ENCODE measurements around the gene CARMIL1.

The CARMIL1 gene

DNA sequence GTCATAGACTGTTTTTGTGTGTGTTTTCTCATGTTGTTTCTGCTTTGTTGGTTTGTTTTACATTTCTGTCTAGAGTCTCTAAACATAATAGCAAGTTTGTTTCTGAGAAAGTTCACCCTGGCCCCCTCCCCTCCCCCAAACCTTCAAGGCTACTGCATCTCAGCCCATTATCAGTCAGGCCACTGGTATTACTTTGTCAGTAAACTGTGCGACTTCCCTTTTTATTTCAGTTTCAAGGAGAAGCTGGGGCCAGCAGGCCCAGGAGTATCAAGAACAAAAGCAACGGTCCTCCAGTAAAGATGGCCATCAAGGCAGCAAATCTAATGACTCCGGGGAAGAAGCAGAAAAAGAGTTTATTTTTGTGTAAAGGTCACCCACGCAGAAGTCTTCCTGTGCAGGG lies 340.0 kb downstream of the CARMIL1 start:
- no peak for DNase-seq (ENCODE audit: low spot score)

DNA sequence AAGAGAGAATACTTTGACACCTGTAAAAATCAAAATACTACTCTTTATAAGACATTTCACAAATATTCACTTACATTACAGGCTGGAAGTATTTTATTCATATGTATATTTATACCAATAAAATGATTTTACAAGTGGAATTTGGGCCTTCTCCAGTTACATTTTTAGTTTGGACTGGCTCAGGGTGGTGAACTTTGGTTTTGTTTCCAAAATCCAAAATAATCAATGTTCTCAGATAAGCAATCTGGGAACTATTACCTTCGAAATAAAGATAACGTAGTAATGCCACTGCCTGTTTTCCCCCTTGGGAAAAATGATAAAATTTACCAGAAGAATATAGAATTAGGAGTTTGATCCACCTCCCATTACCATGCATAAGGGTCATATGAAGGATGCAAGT lies 341.2 kb downstream of the CARMIL1 start:
- no peak for DNase-seq (ENCODE audit: low spot score)

DNA sequence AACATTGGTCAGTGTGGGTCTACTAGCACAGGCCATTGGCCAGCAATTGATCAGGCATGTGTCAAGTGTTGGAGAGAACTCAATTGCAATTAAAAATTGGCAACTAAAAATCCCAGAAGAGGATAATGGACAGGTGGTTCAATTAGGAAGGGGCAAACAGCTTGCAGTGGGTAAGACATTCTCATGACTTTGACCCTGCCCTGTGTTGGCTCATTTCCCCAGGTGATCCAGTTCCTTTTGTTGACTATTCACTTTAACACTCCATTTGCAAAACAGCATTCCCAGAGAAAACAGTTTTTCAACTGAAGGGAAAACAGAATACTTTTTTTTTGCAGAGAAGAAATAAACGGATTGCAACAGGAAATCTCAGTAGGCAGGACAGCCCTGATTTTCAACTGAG lies 343.9 kb downstream of the CARMIL1 start:
- no peak for DNase-seq (ENCODE audit: low spot score)

DNA sequence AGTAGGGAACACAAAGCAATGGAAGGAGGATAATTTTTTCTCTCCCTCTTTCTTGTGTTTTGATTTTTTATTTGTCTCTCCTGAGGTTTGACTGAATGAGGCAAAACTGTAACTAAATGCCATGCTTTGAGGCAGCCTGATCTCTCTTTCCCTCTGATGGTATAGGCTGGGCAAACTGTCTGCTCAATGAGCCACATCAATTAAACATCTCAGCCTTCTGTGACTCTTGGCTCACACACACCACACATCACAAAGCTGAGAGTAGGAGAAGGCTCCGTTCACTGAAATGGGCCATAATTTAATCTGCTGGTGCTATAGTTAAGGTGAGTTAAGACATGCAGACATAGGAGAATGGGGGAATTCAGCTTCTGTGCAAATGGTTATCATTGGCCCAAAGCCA lies 344.7 kb downstream of the CARMIL1 start:
- no peak for DNase-seq (ENCODE audit: low spot score)

DNA sequence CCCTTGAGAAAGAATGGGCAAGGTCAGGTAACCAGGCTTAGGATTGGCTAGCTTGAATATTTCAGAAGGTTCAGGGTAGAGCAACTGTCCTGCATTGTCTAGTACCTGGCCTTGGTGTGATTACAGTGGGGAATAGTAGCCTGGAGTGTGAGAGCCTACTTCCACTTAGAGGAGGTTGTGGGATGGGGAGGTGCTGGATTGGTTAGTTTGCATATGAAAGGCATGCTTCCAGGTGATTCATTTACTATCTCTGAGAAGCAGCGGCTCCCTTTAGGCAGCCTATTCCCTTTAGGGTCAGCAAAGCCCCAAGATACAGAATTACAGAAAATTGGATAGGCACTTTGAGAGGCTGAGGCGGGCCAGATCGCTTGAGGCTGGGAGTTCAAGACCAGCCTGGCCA lies 347.8 kb downstream of the CARMIL1 start:
- DNase-seq (ENCODE audit: low spot score) = no peak

DNA sequence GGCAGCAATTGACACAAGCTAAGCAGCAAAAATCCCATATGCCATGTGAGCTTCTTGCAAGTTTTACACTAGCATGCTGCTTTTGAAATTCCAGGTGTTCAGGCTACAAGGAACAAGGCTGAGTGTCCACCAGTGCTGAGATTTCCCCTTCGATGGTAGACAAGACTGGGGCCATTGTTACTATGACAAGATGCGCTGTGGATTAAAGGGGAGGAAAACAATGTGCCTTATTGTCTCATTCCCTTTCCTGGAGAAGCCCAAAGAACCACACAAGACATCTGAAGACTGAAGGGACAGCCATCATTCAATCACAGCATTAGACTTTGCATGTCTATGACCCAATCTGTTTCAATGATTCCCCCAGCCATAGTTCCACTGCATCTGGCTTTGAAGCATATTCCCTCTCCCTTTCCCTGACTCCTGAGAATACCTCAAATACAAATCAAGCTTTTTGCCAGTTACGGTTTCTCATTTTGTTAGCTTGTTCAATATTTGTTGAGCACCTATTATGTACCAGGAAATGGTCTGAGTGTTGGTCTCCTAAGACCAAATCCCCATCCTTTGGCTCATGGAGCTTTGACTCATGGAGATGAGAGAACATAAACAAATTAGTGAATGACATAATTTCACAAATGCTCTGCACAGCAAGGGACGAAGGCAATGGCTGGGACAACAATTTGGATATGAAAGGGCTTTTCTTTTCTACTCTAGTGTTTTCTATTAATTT lies 349.5 kb downstream of the CARMIL1 start:
- DNase-seq (ENCODE audit: low spot score) = no peak

DNA sequence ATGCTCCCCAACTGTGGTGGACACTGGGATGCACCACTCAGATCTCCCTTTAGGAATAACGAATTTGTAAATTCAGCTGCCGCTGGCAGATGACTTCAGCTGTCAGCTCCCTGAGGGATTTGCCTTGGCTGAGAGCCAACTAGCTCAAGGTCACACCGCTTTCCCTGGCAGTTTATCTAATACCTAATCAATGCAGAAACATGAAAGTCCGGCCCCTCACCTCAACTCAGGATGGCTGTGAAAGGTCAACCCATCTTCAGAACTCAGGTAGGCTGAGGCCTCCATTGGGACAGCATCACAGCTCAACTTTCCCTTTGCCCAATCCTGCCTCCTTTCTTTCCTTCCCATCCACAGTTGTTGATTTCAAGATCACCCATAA lies 350.0 kb downstream of the CARMIL1 start:
- no peak for DNase-seq (ENCODE audit: low spot score)

DNA sequence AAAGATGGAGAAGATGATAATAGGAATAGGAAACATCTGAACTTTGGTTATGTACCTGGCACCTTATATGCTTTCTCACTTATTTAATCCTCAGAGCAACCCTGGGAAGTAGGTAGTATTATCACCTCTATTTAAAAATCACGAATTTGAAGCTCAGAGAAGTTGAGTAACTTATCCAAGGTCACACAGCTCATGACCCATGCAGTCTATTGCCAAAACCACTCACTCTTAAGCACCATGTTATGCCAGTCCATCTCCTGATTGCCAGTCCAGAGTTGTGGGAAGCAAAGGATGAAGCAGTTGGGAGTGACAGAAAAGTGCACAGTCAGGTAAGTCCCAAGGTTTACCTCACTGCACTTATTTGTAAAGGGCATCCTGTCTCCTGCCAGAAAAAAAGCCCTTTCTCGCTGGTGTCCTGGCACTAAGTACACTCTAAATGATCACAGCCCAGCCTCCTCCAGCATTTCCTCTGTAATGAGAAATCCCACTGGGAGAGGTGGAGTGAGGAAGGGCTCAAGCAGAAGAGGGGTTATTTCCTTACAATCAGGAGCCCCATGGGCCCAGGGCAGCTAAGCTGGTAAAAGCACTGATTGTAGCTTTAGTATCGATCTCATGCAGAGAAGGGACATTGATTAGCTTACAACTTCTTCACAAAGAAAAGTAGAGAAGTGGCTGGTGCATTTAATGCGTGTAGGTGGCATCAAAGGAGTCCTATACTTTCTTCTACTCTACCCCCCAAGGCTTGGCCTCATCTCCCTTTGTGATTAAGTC lies 351.5 kb downstream of the CARMIL1 start:
- DNase-seq (ENCODE audit: low spot score) = no peak

DNA sequence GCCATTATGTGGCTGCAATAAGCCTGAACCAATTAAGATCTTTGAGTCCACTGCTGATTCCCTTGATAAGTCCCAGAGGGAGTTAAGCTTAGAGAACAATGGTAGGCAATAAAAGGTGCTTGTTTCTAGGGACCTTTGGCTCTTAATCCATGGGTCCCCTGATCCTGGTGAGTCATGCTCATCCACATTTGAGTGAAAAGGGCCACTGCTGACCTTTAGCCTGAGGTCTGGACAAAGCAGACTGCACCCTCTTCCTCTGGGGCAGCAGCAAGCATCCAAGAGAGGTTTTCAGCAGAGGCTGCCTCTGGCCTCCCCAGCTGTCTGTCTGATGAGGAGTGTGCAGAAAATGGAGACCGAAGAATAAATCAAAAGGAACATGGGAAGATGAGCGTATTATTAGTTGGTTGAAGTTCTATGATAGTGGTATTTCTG lies 356.7 kb downstream of the CARMIL1 start:
- DNase-seq (ENCODE audit: low spot score) = no peak

DNA sequence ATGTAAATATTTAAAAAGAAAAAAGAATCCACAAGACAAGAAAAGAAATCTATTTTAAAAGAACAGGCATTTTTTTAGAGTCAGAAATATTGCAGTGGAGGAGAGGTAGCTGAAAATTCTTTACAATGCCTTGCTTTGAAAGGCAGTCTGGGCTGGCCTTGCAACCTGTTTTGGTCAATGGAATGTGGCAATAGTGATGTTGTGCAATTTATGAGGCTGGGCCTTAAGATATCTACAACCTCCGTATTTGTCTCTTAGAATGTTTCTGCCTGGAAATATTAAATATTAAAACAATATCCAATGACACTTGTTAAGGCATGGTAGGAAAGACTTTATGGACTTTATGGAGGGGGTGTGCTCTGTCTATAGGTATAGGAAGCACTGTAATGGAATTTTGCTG lies 358.0 kb downstream of the CARMIL1 start:
- no peak for DNase-seq (ENCODE audit: low spot score)

DNA sequence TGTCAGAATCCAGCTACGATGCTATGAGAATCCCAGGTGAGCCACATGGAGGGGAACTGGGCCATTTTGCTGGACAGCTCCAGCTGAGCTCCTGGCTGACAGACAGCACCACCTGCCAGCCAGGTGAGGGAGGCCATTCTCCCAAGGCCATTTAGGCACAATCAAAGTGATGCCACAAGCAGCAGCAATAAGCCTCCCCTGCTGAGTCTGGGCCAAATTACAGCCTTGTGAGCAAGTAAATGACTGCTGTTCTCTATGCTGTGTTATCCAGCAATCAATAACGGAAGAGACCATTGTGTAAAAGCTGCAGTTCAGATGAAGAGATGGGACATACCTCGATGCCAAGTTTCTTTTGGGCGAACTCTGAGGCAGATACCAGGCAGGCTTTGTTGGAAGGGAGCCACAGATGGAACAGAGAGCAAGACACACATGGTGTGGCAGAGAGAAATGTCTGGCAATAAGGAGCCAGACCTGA lies 358.8 kb downstream of the CARMIL1 start:
- DNase-seq (ENCODE audit: low spot score) = no peak

DNA sequence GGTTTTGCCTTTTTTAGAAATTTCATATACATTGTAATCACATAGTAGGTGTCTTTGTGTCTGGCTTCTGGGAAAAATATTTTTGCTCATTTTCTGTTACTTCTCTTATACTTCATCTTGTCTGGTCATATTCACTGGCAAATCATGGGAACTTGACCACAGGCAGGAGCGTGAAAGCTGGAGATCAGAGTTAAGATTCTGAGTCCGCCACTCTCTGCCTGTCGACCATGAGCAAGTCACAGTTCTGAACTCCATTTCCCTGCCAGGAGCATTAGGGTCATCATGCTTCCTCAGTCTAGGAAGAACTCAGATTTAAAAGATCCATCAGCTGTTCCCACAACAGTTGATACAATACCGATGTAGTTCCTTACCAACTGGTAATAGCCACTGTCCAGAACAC lies 360.5 kb downstream of the CARMIL1 start:
- no peak for DNase-seq (ENCODE audit: low spot score)

DNA sequence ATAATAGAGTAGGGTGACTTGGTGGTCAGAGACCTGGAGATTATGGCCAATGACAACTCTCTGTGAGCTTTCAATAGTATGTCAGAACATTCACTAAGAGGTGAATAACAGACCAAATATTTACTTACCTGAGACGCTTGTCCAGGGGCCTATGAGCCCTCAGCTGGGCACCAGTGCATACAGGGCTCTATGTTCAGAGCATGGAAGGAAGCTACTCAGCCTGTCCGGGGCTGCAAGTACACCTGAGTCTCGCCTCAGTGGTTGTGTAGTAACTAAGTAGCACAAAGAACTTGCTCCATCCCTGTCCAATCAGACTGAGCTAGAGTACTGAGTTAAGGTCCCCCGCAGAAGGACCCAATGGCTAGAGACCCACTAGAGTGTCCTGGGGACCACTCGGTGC lies 361.3 kb downstream of the CARMIL1 start:
- DNase-seq (ENCODE audit: low spot score) = no peak

DNA sequence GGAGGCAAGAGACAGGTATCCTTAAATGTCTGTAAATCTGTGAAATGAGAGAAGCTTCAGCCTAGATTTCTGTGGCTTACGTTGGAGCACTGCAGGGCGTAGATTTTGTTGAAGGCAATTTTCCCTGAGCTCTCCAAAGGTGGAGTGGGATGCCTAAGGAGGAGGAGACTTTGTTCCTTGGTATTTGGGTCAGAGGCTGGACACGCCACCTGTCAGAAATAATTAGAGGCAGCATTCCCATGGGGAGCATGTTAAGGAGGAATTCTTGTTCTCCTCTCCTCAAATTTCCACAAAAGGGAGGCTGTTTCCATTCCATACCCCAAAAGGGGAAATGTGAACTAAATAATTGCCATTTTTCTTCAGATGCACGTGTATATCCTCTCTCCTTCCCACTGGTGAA lies 361.7 kb downstream of the CARMIL1 start:
- DNase-seq (ENCODE audit: low spot score) = no peak

DNA sequence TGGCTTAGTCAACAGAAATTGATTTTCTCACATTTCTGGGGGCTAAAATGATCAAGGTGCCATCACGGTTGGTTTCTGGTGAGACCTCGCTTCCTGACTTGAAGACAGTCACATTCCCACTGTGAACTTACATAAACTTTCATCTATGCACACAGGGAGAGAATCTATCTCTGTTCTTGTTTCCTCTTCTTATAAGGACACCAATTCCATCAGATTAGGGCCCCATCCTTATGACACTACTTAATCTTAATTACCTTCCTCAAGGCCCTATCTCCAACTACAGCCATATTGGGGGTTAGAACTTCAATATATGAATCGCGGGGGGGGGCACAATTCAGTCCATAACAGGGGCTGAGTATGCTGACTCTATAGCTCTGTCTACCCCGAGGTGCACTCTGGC lies 362.2 kb downstream of the CARMIL1 start:
- DNase-seq (ENCODE audit: low spot score) = no peak

DNA sequence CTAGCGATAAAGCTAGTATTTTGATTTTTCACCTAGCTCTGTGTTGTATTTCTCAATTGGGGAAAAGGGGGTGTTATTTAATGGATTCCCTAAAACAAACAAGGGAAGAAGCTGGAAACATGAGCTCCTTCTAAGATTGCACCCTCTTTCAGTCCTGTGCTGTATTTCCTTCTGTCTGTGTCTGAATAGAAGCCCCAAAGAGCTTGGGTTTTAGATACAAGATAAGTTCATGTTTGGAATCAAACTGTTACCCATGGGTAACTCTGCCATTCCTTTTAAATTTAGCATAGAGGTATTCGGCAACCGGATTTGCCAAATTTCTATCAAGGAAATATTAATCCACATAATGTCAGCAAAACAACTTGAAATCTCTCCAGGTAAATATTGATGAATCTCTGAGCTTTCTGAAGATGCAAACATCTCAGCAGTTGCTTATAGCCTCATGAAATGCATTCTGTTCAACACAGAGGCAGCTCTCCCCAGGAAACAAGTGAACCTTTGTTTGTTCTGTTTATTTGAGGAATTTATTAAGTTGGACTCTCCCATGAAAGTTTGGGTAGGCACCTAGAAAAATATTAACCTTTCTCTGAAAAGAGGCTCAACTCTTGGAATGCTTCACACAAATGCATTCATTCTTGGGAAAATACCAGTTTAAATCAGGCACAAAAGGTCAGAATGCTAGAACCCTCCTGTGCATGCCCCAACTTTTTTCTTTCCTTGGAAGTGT lies 362.9 kb downstream of the CARMIL1 start:
- DNase-seq (ENCODE audit: low spot score) = no peak

DNA sequence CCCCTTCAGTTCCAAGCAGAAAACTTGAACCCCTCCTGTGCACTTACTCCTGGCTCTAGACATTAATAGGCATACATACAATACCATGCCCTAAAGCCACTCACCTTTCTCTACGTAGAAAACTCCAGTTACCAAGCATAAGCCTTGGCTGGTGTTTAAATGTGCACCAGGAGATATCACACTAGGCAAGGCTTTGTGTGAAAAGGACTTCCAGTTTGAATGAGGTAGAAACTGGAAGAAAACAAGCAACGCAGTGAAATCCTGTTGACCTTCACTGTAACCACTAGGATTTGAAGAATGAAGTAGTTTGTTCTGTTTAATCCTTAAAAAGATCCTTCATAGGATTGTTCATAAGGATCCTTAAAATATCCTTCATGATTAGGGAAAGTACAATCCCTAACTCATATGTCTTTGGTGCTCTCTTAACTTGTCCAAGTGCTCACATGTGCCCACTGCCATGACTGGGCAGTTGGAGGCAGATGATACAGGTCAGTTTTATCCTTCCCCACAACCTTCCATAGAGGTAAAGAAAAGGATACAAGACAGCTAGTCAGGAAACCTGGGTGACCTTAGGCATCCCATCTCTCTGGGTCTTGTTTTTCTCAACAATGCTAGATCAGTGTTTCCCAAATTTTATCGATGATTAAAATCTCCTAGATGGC lies 363.6 kb downstream of the CARMIL1 start:
- DNase-seq (ENCODE audit: low spot score) = no peak

DNA sequence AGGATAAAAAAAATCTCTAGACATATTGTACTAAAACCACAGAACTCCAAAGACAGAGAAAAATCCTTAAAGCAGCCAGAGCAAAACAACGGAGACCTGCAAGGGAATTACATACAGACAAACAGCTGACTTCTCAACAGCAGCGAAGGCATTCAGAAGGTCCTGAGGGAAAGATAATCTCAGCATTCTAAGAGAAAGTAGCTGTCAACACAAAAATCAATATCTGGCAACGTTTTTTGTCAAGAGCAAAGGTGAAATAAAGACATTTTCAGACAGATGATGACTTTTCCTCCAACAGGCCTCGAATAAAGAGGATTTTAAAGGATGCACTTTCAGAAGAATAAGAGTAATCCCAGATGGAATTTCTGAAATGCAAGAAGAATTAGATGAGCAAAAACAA lies 366.7 kb downstream of the CARMIL1 start:
- no peak for DNase-seq (ENCODE audit: low spot score)

DNA sequence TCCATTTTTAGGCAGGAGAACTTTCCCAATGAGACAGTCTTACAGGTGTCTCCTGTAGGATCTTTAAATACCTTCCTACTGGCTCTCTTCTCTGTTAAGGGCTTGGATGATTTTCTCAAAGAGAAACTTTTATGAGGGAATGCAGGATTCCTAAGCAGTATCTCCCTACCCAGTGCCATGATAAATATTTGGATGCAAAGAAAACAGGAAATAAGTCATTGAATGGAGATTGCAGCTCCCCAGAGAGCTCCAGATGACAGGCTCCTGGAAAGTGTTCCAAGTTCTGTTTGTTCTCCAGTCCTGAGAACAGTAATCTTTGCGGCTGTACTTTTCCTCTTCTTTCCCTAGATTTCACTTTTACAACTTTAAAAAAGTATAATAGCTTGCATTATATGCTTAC lies 370.4 kb downstream of the CARMIL1 start:
- no peak for DNase-seq (ENCODE audit: low spot score)

DNA sequence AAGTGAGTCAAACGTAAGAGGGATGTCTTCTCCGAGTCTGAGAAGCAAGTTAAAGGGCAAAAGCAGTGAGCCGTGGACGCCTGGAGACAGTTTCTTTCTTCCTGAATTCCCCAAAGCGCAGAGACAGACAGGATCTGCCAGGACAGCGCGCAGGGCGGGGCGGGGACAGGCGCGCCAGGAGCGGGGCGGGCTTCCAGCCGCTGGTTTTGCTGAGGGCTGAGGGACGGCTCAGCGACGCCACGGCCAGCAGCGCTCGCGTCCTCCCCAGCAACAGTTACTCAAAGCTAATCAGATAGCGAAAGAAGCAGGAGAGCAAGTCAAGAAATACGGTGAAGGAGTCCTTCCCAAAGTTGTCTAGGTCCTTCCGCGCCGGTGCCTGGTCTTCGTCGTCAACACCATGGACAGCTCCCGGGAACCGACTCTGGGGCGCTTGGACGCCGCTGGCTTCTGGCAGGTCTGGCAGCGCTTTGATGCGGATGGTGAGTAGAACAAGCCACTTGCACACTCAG lies 372.9 kb downstream of the CARMIL1 start, which contains the start of gene SCGN:
TSS of gene SCGN (plus strand) at position 209 of the 509 bp plus-strand sequence. CDS start at position 398, 189 bp downstream.
- DNase-seq (ENCODE audit: low spot score) = peak; percentile 70

DNA sequence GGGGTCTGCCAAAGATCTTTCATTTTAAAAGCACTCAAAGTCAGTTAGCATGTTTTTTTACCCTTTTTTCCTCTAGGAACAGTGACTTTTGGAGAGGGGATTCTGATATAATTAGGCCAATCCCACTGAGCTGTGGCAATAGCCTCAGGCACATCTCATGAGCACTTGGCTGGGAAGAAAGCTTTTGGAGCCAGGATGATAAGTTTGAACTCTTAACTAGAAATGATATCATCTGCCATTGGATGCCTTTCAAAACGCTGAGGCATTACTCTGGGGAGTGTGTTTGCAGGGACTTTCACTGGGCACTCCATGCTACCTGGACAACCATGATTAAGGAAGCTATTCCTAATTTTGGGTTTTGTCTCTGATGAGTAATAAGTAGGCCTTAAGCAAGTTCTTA lies 376.5 kb downstream of the CARMIL1 start:
- no peak for DNase-seq (ENCODE audit: low spot score)

All from kidney tubule cell (primary cell).